SKM-1 treated with dmso at 0.1 percent for 144 hours (cell line): Measurements from ENCODE around the gene AUTS2.

ENCODE experiments used
- DNase-seq: peaks from one replicate; lab custom pipeline; 2025; ENCODE audit not compliant: unreplicated experiment; lab: John Stamatoyannopoulos, UW

The AUTS2 gene

GRCh38 chr7:70775570-70776156 is 1177.4 kb downstream of the AUTS2 start:
- DNase-seq: no peak

GRCh38 chr7:70776627-70777101 is 1178.4 kb downstream of the AUTS2 start:
- DNase-seq: no peak

- DNase-seq: no peak
Observed at GRCh38 chr7:70777251-70777650, 1179.0 kb downstream of the AUTS2 start.

- no peak for DNase-seq
Observed at GRCh38 chr7:70778585-70778984, 1180.3 kb downstream of the AUTS2 start.

- no peak for DNase-seq
Observed at GRCh38 chr7:70779321-70779720, 1181.0 kb downstream of the AUTS2 start.

GRCh38 chr7:70781922-70782311 is 1183.6 kb downstream of the AUTS2 start:
- no peak for DNase-seq

- DNase-seq: no peak
Observed at GRCh38 chr7:70782796-70783195, 1184.5 kb downstream of the AUTS2 start.

GRCh38 chr7:70785427-70785826 is 1187.2 kb downstream of the AUTS2 start:
- no peak for DNase-seq

- DNase-seq: no peak
Observed at GRCh38 chr7:70786076-70786475, 1187.8 kb downstream of the AUTS2 start.

- DNase-seq: no peak
Observed at GRCh38 chr7:70787286-70787685, 1189.0 kb downstream of the AUTS2 start.

- DNase-seq: no peak
Observed at GRCh38 chr7:70787771-70788170, 1189.5 kb downstream of the AUTS2 start.

GRCh38 chr7:70788276-70788675 is 1190.0 kb downstream of the AUTS2 start:
- no peak for DNase-seq

GRCh38 chr7:70789481-70790214 is 1191.4 kb downstream of the AUTS2 start:
- DNase-seq: no peak

- DNase-seq: no peak
Observed at GRCh38 chr7:70790215-70791073, 1192.2 kb downstream of the AUTS2 start.

GRCh38 chr7:70791341-70791740 is 1193.1 kb downstream of the AUTS2 start:
- no peak for DNase-seq

- no peak for DNase-seq
Observed at GRCh38 chr7:70793060-70793459, 1194.8 kb downstream of the AUTS2 start.

- DNase-seq: no peak
Observed at GRCh38 chr7:70793821-70794220, 1195.5 kb downstream of the AUTS2 start.

- no peak for DNase-seq
Observed at GRCh38 chr7:70794962-70795361, 1196.7 kb downstream of the AUTS2 start.

- no peak for DNase-seq
Observed at GRCh38 chr7:70795948-70796347, 1197.7 kb downstream of the AUTS2 start.

GRCh38 chr7:70797109-70797514 is 1198.8 kb downstream of the AUTS2 start:
- no peak for DNase-seq

GRCh38 chr7:70799841-70800405 is 1201.6 kb downstream of the AUTS2 start:
- DNase-seq: no peak
